Fibroblast of lung (primary cell): Measurements from ENCODE around the gene CRHR1. TPM values are rescaled to one million over a fixed set of nuclear protein-coding genes. Genes with fewer than 3 reads are reported as not detected.

Experiments used
- DNase-seq, 2 donors: peaks; one replicate each; pipeline versions ENCODE4 v3.0.0 to v3.0.0-alpha.2; 2010; ENCODE audit warnings: low read depth in 2 of 2
- H2AFZ ChIP-seq: 2 replicates; pipeline ENCODE4 v1.5.1; 2012; ENCODE audit warnings: low read length, control low read depth, inconsistent platforms
- H3K27ac ChIP-seq: 2 replicates; pipeline ENCODE4 v1.5.1; 2011; ENCODE audit warnings: low read length, control low read depth; ENCODE audit not compliant: insufficient read depth
- H3K27me3 ChIP-seq: 2 replicates; pipeline ENCODE4 v1.5.1; 2011; ENCODE audit warnings: mild to moderate bottlenecking, low read length; ENCODE audit not compliant: control insufficient read depth, insufficient read depth
- H3K36me3 ChIP-seq: 2 replicates; pipeline ENCODE4 v1.5.1; 2011; ENCODE audit warnings: low read length; ENCODE audit not compliant: control insufficient read depth, insufficient read depth
- H3K4me1 ChIP-seq: 2 replicates; pipeline ENCODE4 v1.5.1; 2011; ENCODE audit warnings: low read length; ENCODE audit not compliant: control insufficient read depth, insufficient read depth; ENCODE audit errors: extremely low read depth
- H3K4me2 ChIP-seq: 2 replicates; pipeline ENCODE4 v1.5.1; 2011; ENCODE audit warnings: low read length, control low read depth; ENCODE audit not compliant: insufficient read depth; ENCODE audit errors: extremely low read depth
- H3K4me3 ChIP-seq, 4 experiments: fragments of 200-600 bp in 1 of 4; sonication (generic) in 1 of 4; replicated peaks in 1 of 4; 2 replicates each; pipeline ENCODE4 v1.5.1; 2011 to 2016; ENCODE audit warnings: low read length in 4 of 4, low read depth in 3 of 4, mild to moderate bottlenecking in 3 of 4, control low read depth in 2 of 4, inconsistent platforms in 1 of 4, mixed read lengths in 1 of 4; ENCODE audit not compliant: insufficient read depth in 1 of 4; ENCODE audit errors: control extremely low read depth in 1 of 4
- H3K79me2 ChIP-seq: 2 replicates; pipeline ENCODE4 v1.5.1; 2012; ENCODE audit warnings: mild to moderate bottlenecking, low read length, inconsistent platforms; ENCODE audit not compliant: control insufficient read depth, insufficient read depth
- H3K9ac ChIP-seq: 2 replicates; pipeline ENCODE4 v1.5.1; 2011; ENCODE audit warnings: mild to moderate bottlenecking, low read length, control low read depth; ENCODE audit not compliant: insufficient read depth
- H3K9me3 ChIP-seq: 2 replicates; pipeline ENCODE4 v1.5.1; 2012; ENCODE audit warnings: low read depth, low read length; ENCODE audit not compliant: control insufficient read depth, insufficient read depth
- H4K20me1 ChIP-seq: 2 replicates; pipeline ENCODE4 v1.5.1; 2011; ENCODE audit warnings: low read length; ENCODE audit not compliant: control insufficient read depth, insufficient read depth; ENCODE audit errors: extremely low read depth
- EZH2 ChIP-seq: IDR thresholded peaks from 2 replicates; pipeline ENCODE4 v1.5.1; 2012; ENCODE audit warnings: low read length, control low read depth, mild to moderate bottlenecking; ENCODE audit errors: missing control alignments
- polyA plus RNA-seq, 2 donors: library from polyadenylated mRNA; depleted of rRNA in 1 of 2; stranded (reverse) in 1 of 2; unstranded in 1 of 2; fragments of >200 nt; gene quantifications; 2 replicates each; pipeline ENCODE4 v1.2.1, GENCODE V29; 2011 to 2012; ENCODE audit warnings: missing spikeins in 1 of 2
- total RNA-seq: library from RNA; depleted of rRNA; stranded (reverse); fragments of >200 nt; gene quantifications from 2 replicates; pipeline ENCODE4 v1.2.1, GENCODE V29; 2014
- TF ChIP-seq, protein P1 (sequence below), 2 donors: IDR thresholded peaks in 1 of 2; conservative IDR thresholded peaks in 1 of 2; 1 replicate in 1 of 2; 2 replicates in 1 of 2; pipeline ENCODE4 v1.5.1; 2011 to 2012; ENCODE audit warnings: low read length in 2 of 2, control low read depth in 1 of 2, inconsistent platforms in 1 of 2, low read depth in 1 of 2, mild to moderate bottlenecking in 1 of 2

CRHR1 gene
- total and polyA plus RNA-seq, 2 donors (not counting 1 experiment from before 2014, with no cell fraction given): not detected

DNA sequence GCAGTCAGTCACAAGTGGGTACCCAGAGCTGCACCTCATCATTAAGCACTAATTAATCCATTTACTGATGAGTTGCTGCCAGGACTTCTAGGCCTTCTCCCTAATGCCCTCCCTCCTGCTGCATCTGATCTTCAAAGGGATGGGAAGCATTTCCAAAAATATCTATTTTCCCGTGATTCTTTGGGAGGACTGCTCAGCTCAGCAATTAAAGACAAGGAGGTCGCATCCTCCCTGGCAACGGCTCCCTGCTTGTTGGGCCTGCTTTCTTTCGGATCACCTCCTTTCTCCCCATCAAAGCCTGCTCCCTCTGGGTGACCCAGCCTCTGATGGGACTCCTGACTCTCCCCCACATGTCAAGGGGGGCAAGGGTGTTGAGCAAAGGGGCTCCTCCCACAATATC, 34.6 kb downstream of the CRHR1 start:
- Histone ChIP-seq H3K9me3 (no peaks in the 10 kb centered on the region), H3K79me2 (no peaks in the 10 kb centered on the region), H3K4me1 (no peaks in the 10 kb centered on the region), H3K36me3 (no peaks in the 10 kb centered on the region), H2AFZ (no peak overlapping the region), H3K4me3 (no peak overlapping the region), H3K4me2 (no peak overlapping the region), H3K27ac (no peak overlapping the region), H4K20me1 (no peaks in the 10 kb centered on the region), H3K9ac (no peak overlapping the region), H3K27me3 (no peaks in the 10 kb centered on the region)
- TF ChIP-seq, protein P1, sequence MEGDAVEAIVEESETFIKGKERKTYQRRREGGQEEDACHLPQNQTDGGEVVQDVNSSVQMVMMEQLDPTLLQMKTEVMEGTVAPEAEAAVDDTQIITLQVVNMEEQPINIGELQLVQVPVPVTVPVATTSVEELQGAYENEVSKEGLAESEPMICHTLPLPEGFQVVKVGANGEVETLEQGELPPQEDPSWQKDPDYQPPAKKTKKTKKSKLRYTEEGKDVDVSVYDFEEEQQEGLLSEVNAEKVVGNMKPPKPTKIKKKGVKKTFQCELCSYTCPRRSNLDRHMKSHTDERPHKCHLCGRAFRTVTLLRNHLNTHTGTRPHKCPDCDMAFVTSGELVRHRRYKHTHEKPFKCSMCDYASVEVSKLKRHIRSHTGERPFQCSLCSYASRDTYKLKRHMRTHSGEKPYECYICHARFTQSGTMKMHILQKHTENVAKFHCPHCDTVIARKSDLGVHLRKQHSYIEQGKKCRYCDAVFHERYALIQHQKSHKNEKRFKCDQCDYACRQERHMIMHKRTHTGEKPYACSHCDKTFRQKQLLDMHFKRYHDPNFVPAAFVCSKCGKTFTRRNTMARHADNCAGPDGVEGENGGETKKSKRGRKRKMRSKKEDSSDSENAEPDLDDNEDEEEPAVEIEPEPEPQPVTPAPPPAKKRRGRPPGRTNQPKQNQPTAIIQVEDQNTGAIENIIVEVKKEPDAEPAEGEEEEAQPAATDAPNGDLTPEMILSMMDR (conservative IDR thresholded peaks at IDR 0.05 in 1 of 2, IDR thresholded peaks at IDR 0.05 in 1 of 2; ENCODE audit: low read depth in 1 of 2, low read length in 2 of 2): no peak
- no peak for TF ChIP-seq EZH2
- no peak for DNase-seq

DNA sequence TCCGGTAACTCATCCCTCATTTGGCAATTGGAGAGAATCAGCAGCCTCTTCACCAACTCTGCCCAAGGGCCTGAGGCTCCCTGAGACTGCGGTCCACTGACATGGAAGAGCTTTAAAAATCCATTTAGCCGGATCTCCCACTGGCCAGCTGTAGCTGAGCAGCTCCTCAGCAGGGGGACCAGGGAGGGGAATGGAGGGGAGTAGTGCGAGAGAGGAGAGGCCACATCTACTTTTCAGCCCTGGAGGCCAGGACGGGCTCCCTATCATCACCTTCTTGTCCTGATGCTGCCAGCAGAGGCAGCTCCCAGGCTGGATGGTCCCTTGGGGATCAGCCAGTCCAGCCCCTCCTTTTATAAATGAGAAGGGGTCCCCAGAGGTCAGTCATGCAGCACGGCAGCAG, 35.5 kb downstream of the CRHR1 start:
- Histone ChIP-seq H3K9me3 (no peaks in the 10 kb centered on the region), H3K9ac (no peak overlapping the region), H3K36me3 (no peaks in the 10 kb centered on the region), H3K27ac (no peak overlapping the region), H2AFZ (no peak overlapping the region), H3K4me3 (no peak overlapping the region), H3K79me2 (no peaks in the 10 kb centered on the region), H3K4me2 (no peak overlapping the region), H3K27me3 (no peaks in the 10 kb centered on the region), H4K20me1 (no peaks in the 10 kb centered on the region), H3K4me1 (no peaks in the 10 kb centered on the region)
- no peak for DNase-seq
- no peak for TF ChIP-seq EZH2
- TF ChIP-seq, protein P1 (conservative IDR thresholded peaks at IDR 0.05 in 1 of 2, IDR thresholded peaks at IDR 0.05 in 1 of 2; ENCODE audit: low read depth in 1 of 2, low read length in 2 of 2): no peak

DNA sequence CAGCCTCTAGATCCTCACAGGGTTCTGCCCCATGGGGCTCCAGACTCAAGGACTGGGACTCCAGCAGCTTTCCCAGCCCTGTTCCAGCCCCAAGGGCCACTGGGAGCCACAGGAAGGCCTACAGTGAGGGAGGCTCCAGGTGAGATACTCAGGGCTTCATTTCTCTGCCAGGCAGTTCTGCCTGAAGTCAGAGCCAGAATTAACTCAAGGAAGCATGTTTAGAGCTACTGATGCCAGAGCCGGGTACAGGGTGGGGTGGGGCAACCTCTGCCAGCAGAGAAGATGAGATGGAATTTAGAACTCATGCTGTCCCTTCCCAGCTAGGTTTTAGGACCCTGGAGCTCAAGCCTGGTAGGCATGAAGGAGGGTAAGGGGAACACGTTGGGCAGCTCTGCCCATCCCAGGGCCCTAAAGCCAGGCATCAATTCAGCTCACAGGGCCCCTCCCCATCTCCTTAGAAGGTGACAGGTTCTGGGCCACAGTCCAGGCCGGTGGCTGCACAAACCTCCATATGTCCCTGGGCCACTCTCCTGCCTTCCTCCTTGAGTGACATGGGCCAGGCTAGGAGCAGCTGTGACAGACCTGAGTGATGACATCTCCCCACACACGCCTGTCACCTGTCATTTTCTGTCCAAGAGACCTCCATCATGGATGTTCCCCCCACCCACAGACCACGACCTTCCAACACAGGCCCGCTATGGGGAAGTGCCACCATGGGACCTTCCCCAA, 36.1 kb downstream of the CRHR1 start:
- no peak for DNase-seq
- TF ChIP-seq, protein P1 (conservative IDR thresholded peaks at IDR 0.05 in 1 of 2, IDR thresholded peaks at IDR 0.05 in 1 of 2; ENCODE audit: low read depth in 1 of 2, low read length in 2 of 2): no peak
- no peak for TF ChIP-seq EZH2

More for the DNA sequence above, 36.1 kb downstream of the CRHR1 start:
- Histone ChIP-seq H3K79me2 (no peaks in the 10 kb centered on the region), H3K9me3 (no peaks in the 10 kb centered on the region), H3K27ac (no peak overlapping the region), H2AFZ (no peak overlapping the region), H3K27me3 (no peaks in the 10 kb centered on the region), H3K4me3 (no peak overlapping the region), H4K20me1 (no peaks in the 10 kb centered on the region), H3K9ac (no peak overlapping the region), H3K36me3 (no peaks in the 10 kb centered on the region), H3K4me2 (no peak overlapping the region), H3K4me1 (no peaks in the 10 kb centered on the region)
